Measurements from ENCODE around the gene RIBC2. TPM values are rescaled to one million over a fixed set of nuclear protein-coding genes. Genes with fewer than 3 reads are reported as not detected.

RIBC2 gene
- total and polyA plus RNA-seq, 2 of the 4 experiments (the other 2 are of a cell fraction), result 0.29 to 0.36 TPM

DNA sequence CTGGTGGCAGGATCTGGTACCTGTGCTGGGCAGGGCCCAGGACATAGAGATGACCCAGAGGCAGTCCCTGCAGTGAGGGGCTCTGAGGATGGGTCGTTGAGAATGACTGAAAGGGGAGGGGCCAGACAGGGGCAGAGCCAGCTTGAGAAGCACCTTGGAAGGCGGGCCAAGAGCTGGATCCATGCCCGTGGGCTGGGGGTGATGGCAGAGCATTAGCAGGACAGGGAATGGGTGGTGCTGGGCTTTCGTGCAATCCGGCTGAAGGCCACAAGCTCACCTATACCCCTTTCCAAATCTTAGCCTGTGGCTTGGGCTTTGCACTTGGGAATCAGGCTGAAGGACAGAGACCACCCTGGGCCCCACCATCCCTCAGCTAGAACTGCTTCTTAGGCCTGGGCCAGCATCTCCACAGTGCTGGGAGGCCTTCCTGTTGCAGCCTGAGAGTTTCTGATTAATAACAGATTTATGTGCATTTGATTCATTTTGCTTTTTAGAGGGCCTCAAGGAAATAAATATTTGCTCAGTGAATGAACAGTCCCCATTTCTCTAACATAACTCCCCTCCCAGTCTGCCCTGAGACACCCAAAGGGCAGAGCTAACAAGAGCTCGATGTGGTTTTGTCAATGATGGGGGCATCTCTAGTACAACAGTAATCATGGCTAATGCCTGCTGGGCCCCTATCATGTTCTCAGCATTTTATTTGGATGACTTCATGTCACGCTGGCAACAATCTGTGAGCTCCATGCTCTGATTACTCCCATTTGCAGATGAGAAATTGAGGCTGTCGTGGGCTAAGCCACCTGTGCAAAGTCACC, 39.3 kb downstream of the RIBC2 start (continued):
- TF ChIP-seq CEBPB (IDR thresholded peaks at IDR 0.05; ENCODE audit: low read depth, low read length), result no peak
- no peak for TF ChIP-seq RFX5 (IDR thresholded peaks at IDR 0.05; ENCODE audit: low read depth, low read length)
- no peak for TF ChIP-seq RAD21 (IDR thresholded peaks at IDR 0.05; ENCODE audit: low read length)

DNA sequence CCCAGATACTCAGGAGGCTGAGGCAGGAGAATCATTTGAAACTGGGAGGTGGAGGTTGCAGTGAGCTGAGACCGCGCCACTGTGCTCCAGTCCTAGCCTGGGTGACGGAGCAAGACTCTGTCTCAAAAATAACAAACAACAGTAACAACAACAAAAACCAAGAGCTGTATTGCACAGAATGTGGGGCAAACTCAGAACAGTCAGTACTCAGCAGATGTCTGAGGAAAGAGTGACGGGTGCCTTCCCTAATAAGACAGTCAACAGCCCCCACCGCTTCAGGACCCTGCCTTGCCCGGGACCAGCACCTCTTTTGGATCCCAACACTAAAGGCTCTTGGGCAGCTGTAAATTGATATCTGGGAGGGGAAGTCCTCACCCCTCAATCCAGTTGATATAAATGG, 40.3 kb downstream of the RIBC2 start:
- ChIA-PET POLR2A (ENCODE audit: unreplicated experiment) (no interaction called here), CTCF (no interaction called here)
- no TSS peak for BruUV-seq (replicated peaks)
- no peak overlapping the region for H3K23ac ChIP-seq (ENCODE audit: low read depth, low read length)
- H2BK15ac ChIP-seq (ENCODE audit: low read depth, low read length), result peak overlapping the region; percentile 83; the same call in 1 of the 3 replicates
- H4K5ac ChIP-seq (ENCODE audit: low read depth, low read length), result peak overlapping the region; percentile 57; the same call in 1 of the 2 replicates
- no peaks in the 10 kb centered on the region for H3K36me3 ChIP-seq (ENCODE audit: control insufficient read depth, insufficient read depth, low read length)
- DNase-seq, result no peak
- H3K27ac ChIP-seq (ENCODE audit: insufficient read depth, low read length), result no peak overlapping the region; the same call in 1 of the 2 replicates
- H3K9ac ChIP-seq (ENCODE audit: low read depth, low read length), result no peak overlapping the region
- no peak for ATAC-seq (ENCODE audit: low read depth)
- no CpG with 5 or more reads among the region's 6 CpGs for WGBS, 2 experiments (ENCODE audit: extremely low coverage in 2 of 2, insufficient read length in 1 of 2)
- no peak overlapping the region for H3K56ac ChIP-seq (ENCODE audit: extremely low read depth, insufficient read depth, low read length)
- H4K8ac ChIP-seq (ENCODE audit: low read depth in 2 of 2, low read length in 2 of 2), result peak overlapping the region in 1 of 2 experiments; percentile 38; a peak in 1 of 4 replicates
- peak overlapping the region; percentile 56 for H2AK9ac ChIP-seq (replicated peaks; ENCODE audit: low read depth, low read length, poor library complexity)
- peak overlapping the region; percentile 56 for H4K91ac ChIP-seq (ENCODE audit: insufficient read depth, low read depth, low read length)
- H4K20me1 ChIP-seq (ENCODE audit: insufficient read depth, low read length), result no peaks in the 10 kb centered on the region
- no peak overlapping the region for H2BK5ac ChIP-seq (ENCODE audit: low read depth, low read length, poor library complexity, severe bottlenecking)
- no peak overlapping the region for H3K4me2 ChIP-seq (ENCODE audit: low read depth, low read length)
- no peak overlapping the region for H3K4me3 ChIP-seq (ENCODE audit: insufficient read depth, low read depth, low read length)
- dilution Hi-C loops (cut with HindIII; ENCODE audit: low sequenced_read_pairs, unreplicated experiment), result no loop called here
- peak overlapping the region; percentile 94 for H2BK120ac ChIP-seq (ENCODE audit: low read depth, low read length)
- H3K27me3 ChIP-seq (ENCODE audit: control insufficient read depth, insufficient read depth, low read length), result no peaks in the 10 kb centered on the region
- peak overlapping the region; percentile 37 for H3K14ac ChIP-seq (replicated peaks; ENCODE audit: low read depth, low read length)
- TF ChIP-seq MXI1 (IDR thresholded peaks at IDR 0.05; ENCODE audit: borderline replicate concordance, low read depth, low read length) (no peak), SMC3 (IDR thresholded peaks at IDR 0.05; ENCODE audit: low read depth, low read length) (no peak), RAD21 (IDR thresholded peaks at IDR 0.05; ENCODE audit: low read length) (no peak), FOS (IDR thresholded peaks at IDR 0.05; ENCODE audit: low read depth, low read length) (no peak), RCOR1 (IDR thresholded peaks at IDR 0.05; ENCODE audit: insufficient replicate concordance, low read length) (no peak)
- in situ Hi-C loops (cut with MboI; ENCODE audit: low sequenced_read_pairs), result loop anchor here (5.0 kb wide), 2 partner anchors 54 to 99 kb away; no protein-coding TSS in a partner anchor
- no peak overlapping the region for H2AFZ ChIP-seq (replicated peaks; ENCODE audit: low read length, poor library complexity)
- peak overlapping the region; percentile 30; the same call in 1 of the 2 replicates for H3K18ac ChIP-seq (ENCODE audit: low read depth, low read length)
- peak overlapping the region; percentile 74; the same call in 1 of the 2 replicates for H2AK5ac ChIP-seq (ENCODE audit: low read depth, low read length)
- peak overlapping the region; percentile 95 for H2BK20ac ChIP-seq (ENCODE audit: low read depth, low read length)
- H3K9me1 ChIP-seq (ENCODE audit: insufficient read depth, low read length), result peaks cover 34% of the 10 kb centered on the region
- no peaks in the 10 kb centered on the region for H3K79me1 ChIP-seq (ENCODE audit: low read depth in 1 of 2, low read length in 2 of 2)
- no peaks in the 10 kb centered on the region for H3K9me3 ChIP-seq (ENCODE audit: control insufficient read depth, insufficient read depth, low read length)
- peak overlapping the region; percentile 85 for H3K4ac ChIP-seq (ENCODE audit: low read depth, low read length)
- peaks cover 35% of the 10 kb centered on the region for H3K4me1 ChIP-seq (ENCODE audit: control insufficient read depth, insufficient read depth, low read length)
- intact Hi-C loops (cut with micrococcal nuclease), result no loop called here

Measured in IMR-90 (cell line).